Smooth muscle cell (in vitro differentiated cells): Measurements from ENCODE around the gene CHD5. TPM values are rescaled to one million over a fixed set of nuclear protein-coding genes. Genes with fewer than 3 reads are reported as not detected.

Experiments used
- DNase-seq: peaks from one replicate; lab custom pipeline; 2025; ENCODE audit not compliant: unreplicated experiment; lab: John Stamatoyannopoulos, UW
- H2AFZ ChIP-seq: fragments of 200-600 bp; sonication (generic); 2 replicates; pipeline ENCODE4 v1.6.0; 2016; ENCODE audit warnings: antibody characterized with exemption, low read depth, mild to moderate bottlenecking
- H3F3A ChIP-seq: fragments of 200-600 bp; sonication (generic); 2 replicates; pipeline ENCODE4 v1.6.0; 2017; ENCODE audit warnings: antibody characterized with exemption, low read depth
- H3K27ac ChIP-seq: fragments of 200-600 bp; sonication (generic); 2 replicates; pipeline ENCODE4 v1.5.1; 2016; ENCODE audit warnings: low read depth, mild to moderate bottlenecking
- H3K27me3 ChIP-seq: fragments of 200-600 bp; sonication (generic); 2 replicates; pipeline ENCODE4 v1.6.1; 2016; ENCODE audit warnings: low read depth, mild to moderate bottlenecking
- H3K36me3 ChIP-seq: fragments of 200-600 bp; sonication (generic); 2 replicates; pipeline ENCODE4 v1.5.1; 2016; ENCODE audit warnings: low read depth
- H3K4me1 ChIP-seq: fragments of 200-600 bp; sonication (generic); 2 replicates; pipeline ENCODE4 v1.5.1; 2016; ENCODE audit warnings: low read depth
- H3K4me2 ChIP-seq: fragments of 200-600 bp; sonication (generic); 2 replicates; pipeline ENCODE4 v1.6.0; 2016; ENCODE audit warnings: mild to moderate bottlenecking
- H3K4me3 ChIP-seq: fragments of 200-600 bp; sonication (generic); 2 replicates; pipeline ENCODE4 v1.5.1; 2016; ENCODE audit warnings: mild to moderate bottlenecking
- H3K79me2 ChIP-seq: fragments of 200-600 bp; sonication (generic); 2 replicates; pipeline ENCODE4 v1.6.0; 2016; ENCODE audit warnings: low read depth, mild to moderate bottlenecking
- H3K9ac ChIP-seq: fragments of 200-600 bp; sonication (generic); 2 replicates; pipeline ENCODE4 v1.6.0; 2016; ENCODE audit warnings: low read depth
- H3K9me3 ChIP-seq: fragments of 200-600 bp; sonication (generic); replicated peaks from 2 replicates; pipeline ENCODE4 v1.5.1; 2016; ENCODE audit warnings: low read depth
- H4K20me1 ChIP-seq: fragments of 200-600 bp; sonication (generic); 2 replicates; pipeline ENCODE4 v1.6.0; 2016; ENCODE audit warnings: low read depth
- WGBS: methylation state at CpG from one replicate; pipeline ENCODE4 v1.1.7; 2016; ENCODE audit warnings: low lambda C conversion rate; 5-methylcytosine and 5-hydroxymethylcytosine counted together
- polyA plus RNA-seq: library from polyadenylated mRNA; unstranded; fragments of >200 nt; fragmentation: Nextera tagmentation; extraction: Ambion mirVana; gene quantifications from 2 replicates; pipeline ENCODE4 v1.2.1, GENCODE V29; 2016
- total RNA-seq: library from RNA; depleted of rRNA; stranded (reverse); fragments of >200 nt; gene quantifications from 2 replicates; pipeline ENCODE4 v1.2.3, GENCODE V29; 2014
- TF ChIP-seq, protein P1 (sequence below): fragments of 200-600 bp; sonication (generic); IDR thresholded peaks from 2 replicates; pipeline ENCODE4 v1.5.1; 2017; ENCODE audit warnings: borderline replicate concordance, mild to moderate bottlenecking, antibody characterized with exemption; ENCODE audit not compliant: insufficient read depth, poor library complexity, severe bottlenecking

CHD5 gene
- total and polyA plus RNA-seq, 2 experiments from 2014 or later: 0.40 TPM; not detected in 1

DNA sequence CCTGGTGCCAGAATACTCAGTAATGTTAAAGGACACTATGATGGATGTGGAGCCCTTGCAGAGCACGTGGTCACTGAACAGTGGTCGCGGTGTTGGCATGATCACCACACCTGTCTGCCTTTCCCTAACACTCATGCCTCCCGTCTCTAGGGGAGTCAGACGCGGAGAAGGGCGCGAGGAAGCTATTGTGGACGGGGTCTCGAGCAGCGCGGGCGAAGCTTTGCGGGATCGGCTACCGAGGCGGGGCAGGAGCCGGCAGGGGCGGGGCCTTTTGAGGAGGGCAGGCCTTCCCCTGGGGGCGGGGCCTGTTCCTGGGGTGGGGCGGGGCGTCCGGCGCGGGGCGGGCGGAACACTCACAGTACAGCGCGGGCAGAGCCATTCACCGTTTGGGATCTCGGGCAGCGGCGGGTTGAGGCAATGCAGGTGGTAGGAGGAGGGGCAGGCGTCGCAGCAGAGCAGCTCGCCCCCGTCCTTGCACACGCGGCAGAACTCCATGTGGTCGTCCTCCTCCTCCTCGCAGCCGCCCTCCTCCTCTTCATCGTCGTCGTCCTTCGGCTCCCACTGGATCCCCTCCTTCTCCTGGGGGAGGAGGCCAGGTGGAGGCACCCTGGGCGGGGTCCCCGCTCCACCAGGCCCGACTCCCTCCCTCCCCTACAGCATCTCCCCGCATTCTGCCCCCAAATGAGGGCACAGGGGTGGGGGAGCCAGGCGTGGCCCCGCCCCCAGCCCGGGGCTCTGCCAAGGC is 31.5 kb downstream of the CHD5 start:
- Histone ChIP-seq H3K4me3 (no peak overlapping the region), H3K9me3 (no peaks in the 10 kb centered on the region), H3F3A (no peaks in the 10 kb centered on the region), H3K36me3 (no peaks in the 10 kb centered on the region), H4K20me1 (no peaks in the 10 kb centered on the region), H2AFZ (no peak overlapping the region), H3K4me2 (peak overlapping the region; percentile 44), H3K27me3 (peaks cover 25% of the 10 kb centered on the region), H3K9ac (no peak overlapping the region), H3K27ac (no peak overlapping the region), H3K79me2 (no peaks in the 10 kb centered on the region), H3K4me1 (no peaks in the 10 kb centered on the region)
- DNase-seq: no peak
- TF ChIP-seq, protein P1, sequence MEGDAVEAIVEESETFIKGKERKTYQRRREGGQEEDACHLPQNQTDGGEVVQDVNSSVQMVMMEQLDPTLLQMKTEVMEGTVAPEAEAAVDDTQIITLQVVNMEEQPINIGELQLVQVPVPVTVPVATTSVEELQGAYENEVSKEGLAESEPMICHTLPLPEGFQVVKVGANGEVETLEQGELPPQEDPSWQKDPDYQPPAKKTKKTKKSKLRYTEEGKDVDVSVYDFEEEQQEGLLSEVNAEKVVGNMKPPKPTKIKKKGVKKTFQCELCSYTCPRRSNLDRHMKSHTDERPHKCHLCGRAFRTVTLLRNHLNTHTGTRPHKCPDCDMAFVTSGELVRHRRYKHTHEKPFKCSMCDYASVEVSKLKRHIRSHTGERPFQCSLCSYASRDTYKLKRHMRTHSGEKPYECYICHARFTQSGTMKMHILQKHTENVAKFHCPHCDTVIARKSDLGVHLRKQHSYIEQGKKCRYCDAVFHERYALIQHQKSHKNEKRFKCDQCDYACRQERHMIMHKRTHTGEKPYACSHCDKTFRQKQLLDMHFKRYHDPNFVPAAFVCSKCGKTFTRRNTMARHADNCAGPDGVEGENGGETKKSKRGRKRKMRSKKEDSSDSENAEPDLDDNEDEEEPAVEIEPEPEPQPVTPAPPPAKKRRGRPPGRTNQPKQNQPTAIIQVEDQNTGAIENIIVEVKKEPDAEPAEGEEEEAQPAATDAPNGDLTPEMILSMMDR: no peak
- 5% methylated on average over 34 of the region's 53 CpGs for WGBS

DNA sequence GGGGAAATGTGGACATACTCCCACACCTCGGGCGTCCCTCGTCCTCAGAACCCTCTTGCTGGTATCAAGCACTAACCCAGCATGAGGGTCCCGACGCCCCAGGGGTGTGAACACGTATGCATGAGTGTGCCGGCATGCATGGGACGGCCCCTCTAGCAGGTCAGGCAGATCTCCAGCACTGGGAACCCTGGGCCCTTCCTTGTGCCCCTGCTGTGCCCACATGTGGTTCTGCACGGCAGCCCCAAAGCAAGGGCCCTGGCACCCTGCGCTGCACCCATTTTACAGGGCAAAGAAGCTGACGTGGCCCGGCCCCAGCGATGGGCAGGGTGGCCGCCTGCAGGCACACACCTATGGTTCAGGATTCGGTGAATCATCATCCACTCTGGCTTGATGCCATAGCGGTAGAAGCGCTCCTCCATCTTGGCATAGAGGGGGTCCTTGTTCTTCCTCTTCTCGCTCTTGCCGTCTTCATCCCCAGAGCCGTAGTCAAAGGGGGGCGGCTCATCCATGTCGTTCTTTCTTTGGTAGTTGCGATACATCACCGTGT is 34.2 kb downstream of the CHD5 start:
- H3K27ac ChIP-seq: no peak overlapping the region
- TF ChIP-seq, protein P1: no peak
- H3K4me3 ChIP-seq: no peak overlapping the region
- H3K4me2 ChIP-seq: no peak overlapping the region
- no peak overlapping the region for H2AFZ ChIP-seq
- no peaks in the 10 kb centered on the region for H4K20me1 ChIP-seq
- H3K9me3 ChIP-seq: no peaks in the 10 kb centered on the region
- no peaks in the 10 kb centered on the region for H3F3A ChIP-seq
- peaks cover 25% of the 10 kb centered on the region for H3K27me3 ChIP-seq
- no peaks in the 10 kb centered on the region for H3K79me2 ChIP-seq
- no peak overlapping the region for H3K9ac ChIP-seq
- no peak for DNase-seq
- no peaks in the 10 kb centered on the region for H3K4me1 ChIP-seq
- 93% methylated on average over 24 of the region's 24 CpGs for WGBS
- H3K36me3 ChIP-seq: no peaks in the 10 kb centered on the region

DNA sequence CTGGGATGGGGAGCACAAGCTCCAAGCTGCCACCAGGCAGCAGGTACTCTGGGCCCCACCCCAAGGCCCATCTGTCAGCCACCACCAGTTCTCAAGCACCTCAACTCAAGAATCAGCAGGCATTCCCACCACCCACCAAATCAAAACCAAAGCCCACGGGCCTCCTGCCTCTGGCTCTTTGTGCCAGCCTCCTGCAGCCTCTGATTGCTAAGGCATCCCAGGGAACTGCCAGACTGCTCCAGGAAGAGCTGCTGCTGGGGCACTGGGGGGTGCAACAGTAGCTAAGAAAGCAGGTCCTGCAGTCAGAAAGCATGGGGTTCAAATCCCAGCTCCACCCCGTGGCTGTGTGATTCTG is 34.7 kb downstream of the CHD5 start:
- no peak overlapping the region for H3K9ac ChIP-seq
- H2AFZ ChIP-seq: no peak overlapping the region
- no peak overlapping the region for H3K27ac ChIP-seq
- no peak for DNase-seq
- no peaks in the 10 kb centered on the region for H3K36me3 ChIP-seq
- 88% methylated on average over 2 of the region's 2 CpGs for WGBS
- TF ChIP-seq, protein P1: no peak
- H3K27me3 ChIP-seq: peaks cover 25% of the 10 kb centered on the region
- H3K4me3 ChIP-seq: no peak overlapping the region
- no peak overlapping the region for H3K4me2 ChIP-seq
- no peaks in the 10 kb centered on the region for H3K9me3 ChIP-seq
- no peaks in the 10 kb centered on the region for H3K79me2 ChIP-seq
- H3F3A ChIP-seq: no peaks in the 10 kb centered on the region
- no peaks in the 10 kb centered on the region for H4K20me1 ChIP-seq
- no peaks in the 10 kb centered on the region for H3K4me1 ChIP-seq
